ENCODE measurements around the gene SCARB2. TPM values are rescaled to one million over a fixed set of nuclear protein-coding genes. Genes with fewer than 3 reads are reported as not detected.

Gene SCARB2, protein sequence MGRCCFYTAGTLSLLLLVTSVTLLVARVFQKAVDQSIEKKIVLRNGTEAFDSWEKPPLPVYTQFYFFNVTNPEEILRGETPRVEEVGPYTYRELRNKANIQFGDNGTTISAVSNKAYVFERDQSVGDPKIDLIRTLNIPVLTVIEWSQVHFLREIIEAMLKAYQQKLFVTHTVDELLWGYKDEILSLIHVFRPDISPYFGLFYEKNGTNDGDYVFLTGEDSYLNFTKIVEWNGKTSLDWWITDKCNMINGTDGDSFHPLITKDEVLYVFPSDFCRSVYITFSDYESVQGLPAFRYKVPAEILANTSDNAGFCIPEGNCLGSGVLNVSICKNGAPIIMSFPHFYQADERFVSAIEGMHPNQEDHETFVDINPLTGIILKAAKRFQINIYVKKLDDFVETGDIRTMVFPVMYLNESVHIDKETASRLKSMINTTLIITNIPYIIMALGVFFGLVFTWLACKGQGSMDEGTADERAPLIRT
- total RNA-seq = 100 to 1,000 TPM; 169 to 392 TPM

DNA sequence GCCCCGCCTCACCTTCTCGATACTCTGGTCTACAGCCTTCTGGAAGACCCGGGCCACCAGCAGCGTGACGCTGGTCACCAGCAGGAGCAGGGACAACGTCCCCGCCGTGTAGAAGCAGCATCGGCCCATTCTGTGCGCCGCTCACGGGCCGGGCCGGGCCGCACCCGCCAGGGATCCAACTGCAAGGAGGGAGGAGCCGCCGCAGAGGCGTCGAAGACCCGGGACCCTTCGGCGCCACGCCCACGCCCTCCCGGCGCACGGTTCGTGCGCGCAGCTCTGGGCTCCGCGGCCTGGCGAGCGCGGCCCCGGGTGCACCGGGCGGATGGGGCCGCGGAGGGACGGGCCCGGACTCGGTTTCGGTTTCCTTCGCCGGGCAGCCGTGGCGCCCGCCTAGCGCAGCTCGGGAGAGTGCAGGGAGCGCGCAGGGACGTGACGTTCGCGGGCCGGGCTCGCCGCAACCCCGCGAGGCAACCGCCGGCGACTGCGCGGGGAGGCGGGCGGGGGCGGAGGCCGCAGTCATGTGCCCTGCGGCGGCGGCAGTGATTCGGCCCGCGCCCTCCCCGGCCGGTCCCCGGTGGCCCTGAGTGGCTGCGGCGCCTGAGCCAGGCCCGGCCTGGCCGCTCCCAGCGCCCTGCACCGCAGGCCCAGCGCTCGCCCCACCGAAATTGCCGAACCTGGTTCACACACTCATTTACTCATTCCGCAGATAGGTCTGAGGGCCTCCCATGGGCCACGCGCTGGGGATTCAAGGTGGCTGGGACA, at the start of gene SCARB2:
Gene SCARB2 (minus strand): TSS at position 410 of the 762 bp plus-strand sequence. CDS start 281 bp downstream, at position 129.
- TF ChIP-seq, protein P1, sequence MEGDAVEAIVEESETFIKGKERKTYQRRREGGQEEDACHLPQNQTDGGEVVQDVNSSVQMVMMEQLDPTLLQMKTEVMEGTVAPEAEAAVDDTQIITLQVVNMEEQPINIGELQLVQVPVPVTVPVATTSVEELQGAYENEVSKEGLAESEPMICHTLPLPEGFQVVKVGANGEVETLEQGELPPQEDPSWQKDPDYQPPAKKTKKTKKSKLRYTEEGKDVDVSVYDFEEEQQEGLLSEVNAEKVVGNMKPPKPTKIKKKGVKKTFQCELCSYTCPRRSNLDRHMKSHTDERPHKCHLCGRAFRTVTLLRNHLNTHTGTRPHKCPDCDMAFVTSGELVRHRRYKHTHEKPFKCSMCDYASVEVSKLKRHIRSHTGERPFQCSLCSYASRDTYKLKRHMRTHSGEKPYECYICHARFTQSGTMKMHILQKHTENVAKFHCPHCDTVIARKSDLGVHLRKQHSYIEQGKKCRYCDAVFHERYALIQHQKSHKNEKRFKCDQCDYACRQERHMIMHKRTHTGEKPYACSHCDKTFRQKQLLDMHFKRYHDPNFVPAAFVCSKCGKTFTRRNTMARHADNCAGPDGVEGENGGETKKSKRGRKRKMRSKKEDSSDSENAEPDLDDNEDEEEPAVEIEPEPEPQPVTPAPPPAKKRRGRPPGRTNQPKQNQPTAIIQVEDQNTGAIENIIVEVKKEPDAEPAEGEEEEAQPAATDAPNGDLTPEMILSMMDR (IDR thresholded peaks at IDR 0.05) = peak in 2 of 4 experiments; percentile 19 to 20
- TF ChIP-seq POLR2A (IDR thresholded peaks at IDR 0.05) (peak; percentile 87), POLR2AphosphoS5 (IDR thresholded peaks at IDR 0.05) (no peak)
- under 1% methylated on average over 22 of the region's 94 CpGs for WGBS
- Histone ChIP-seq H3K4me3 (peak within 1 kb of the TSS; percentile 83 to 87), H3K9me3 (no peaks in the 10 kb centered on the region), H3K27ac (peak within 1 kb of the TSS; percentile 96), H3K36me3 (no peaks in the 10 kb centered on the region), H3K4me1 (replicated peaks) (peaks cover 20% of the 10 kb centered on the region), H3K27me3 (replicated peaks; ENCODE audit: insufficient read depth) (no peaks in the 10 kb centered on the region)
- intact Hi-C loops (cut with DNase I) = loop anchor here (2.0 to 10.0 kb wide), 3 partner anchors 39 to 93 kb away; partner anchors contain the start of genes FAM47E, NUP54 and STBD1
- peak; percentile 86 for DNase-seq (ENCODE audit: low spot score)

DNA sequence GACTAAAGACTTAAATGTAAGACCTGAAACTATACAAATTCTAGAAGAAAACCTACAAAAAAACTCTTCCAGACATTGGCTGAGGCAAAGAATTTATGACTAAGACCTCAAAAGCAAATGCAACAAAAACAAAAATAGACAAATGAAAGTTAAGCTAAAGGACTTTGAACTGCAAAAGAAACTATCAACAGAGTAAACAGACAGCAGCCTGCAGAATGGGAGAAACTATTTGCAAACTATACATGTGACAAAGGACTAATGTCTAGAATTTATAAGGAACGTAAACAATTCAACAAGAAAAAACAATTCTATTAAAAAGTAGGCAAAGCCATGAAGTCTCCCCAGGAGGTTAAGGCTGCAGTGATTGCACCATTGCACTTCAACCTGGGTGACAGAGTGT, 46.9 kb upstream of the SCARB2 start:
- 0% methylated on average over 1 of the region's 1 CpG for WGBS
- Histone ChIP-seq H3K36me3 (no peaks in the 10 kb centered on the region), H3K4me3 (no peak overlapping the region), H3K27me3 (replicated peaks; ENCODE audit: insufficient read depth) (no peaks in the 10 kb centered on the region), H3K27ac (no peak overlapping the region), H3K4me1 (replicated peaks) (no peaks in the 10 kb centered on the region), H3K9me3 (no peaks in the 10 kb centered on the region)
- TF ChIP-seq, protein P1 (IDR thresholded peaks at IDR 0.05) = no peak
- no peak for TF ChIP-seq POLR2A (IDR thresholded peaks at IDR 0.05)
- no peak for TF ChIP-seq POLR2AphosphoS5 (IDR thresholded peaks at IDR 0.05)
- DNase-seq (ENCODE audit: low spot score) = no peak
- intact Hi-C loops (cut with DNase I) = no loop called here

DNA sequence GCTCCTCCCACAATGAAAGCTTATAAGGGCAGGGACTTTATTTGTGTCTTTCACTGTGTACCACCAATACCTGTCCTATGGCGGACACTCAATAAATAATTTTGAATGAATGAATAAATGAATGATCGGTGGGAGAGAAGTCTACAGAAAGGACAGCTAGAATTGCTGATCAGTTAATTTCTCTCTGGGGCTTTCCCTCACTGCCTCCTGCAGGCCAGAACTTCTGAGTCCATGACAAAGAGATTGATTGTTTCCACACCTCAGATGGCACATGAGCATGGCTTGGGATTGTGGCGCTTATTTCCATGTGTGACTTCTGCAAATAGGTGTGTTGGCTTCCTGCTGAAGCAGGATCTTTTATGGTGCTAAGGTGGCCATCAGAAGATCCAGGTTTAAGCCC, 44.2 kb upstream of the SCARB2 start:
- H3K27me3 ChIP-seq (replicated peaks; ENCODE audit: insufficient read depth) = no peaks in the 10 kb centered on the region
- no peaks in the 10 kb centered on the region for H3K9me3 ChIP-seq
- H3K4me1 ChIP-seq (replicated peaks) = no peaks in the 10 kb centered on the region
- intact Hi-C loops (cut with DNase I) = loop anchor here (10.0 kb wide), 1 partner anchor 157 kb away; no protein-coding TSS in a partner anchor
- no peak overlapping the region for H3K27ac ChIP-seq
- H3K4me3 ChIP-seq = no peak overlapping the region
- WGBS = 97% methylated on average over 3 of the region's 3 CpGs
- TF ChIP-seq, protein P1 (IDR thresholded peaks at IDR 0.05) = no peak
- TF ChIP-seq POLR2A (IDR thresholded peaks at IDR 0.05) (no peak), POLR2AphosphoS5 (IDR thresholded peaks at IDR 0.05) (no peak)
- H3K36me3 ChIP-seq = no peaks in the 10 kb centered on the region
- DNase-seq (ENCODE audit: low spot score) = no peak

DNA sequence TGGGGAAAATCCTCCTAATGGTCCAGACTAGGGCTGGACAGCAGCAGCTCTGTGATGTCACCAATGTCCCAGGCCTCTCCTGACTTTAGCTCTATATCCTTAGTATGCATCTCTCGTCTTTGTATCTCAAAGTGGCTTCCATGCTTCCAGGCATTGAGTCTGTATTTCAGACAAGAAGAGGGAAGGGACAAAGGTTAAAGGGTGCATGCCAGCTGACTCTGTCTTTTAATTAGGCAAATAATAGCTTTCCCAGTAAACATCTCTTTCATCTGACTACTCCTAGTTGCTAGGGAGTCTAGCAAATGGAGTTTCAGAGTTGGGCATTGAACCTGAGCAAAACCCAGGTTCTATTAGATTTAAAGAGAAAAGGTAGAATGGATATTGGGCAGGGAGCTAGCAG, 43.3 kb upstream of the SCARB2 start:
- intact Hi-C loops (cut with DNase I) = loop anchor here (10.0 kb wide), 1 partner anchor 158 kb away; no protein-coding TSS in a partner anchor
- Histone ChIP-seq H3K4me3 (no peak overlapping the region), H3K4me1 (replicated peaks) (no peaks in the 10 kb centered on the region), H3K36me3 (no peaks in the 10 kb centered on the region), H3K9me3 (no peaks in the 10 kb centered on the region), H3K27me3 (replicated peaks; ENCODE audit: insufficient read depth) (no peaks in the 10 kb centered on the region), H3K27ac (no peak overlapping the region)
- whole genome bisulfite sequencing = 91% methylated on average over 1 of the region's 1 CpG
- DNase-seq (ENCODE audit: low spot score) = no peak
- TF ChIP-seq POLR2A (IDR thresholded peaks at IDR 0.05) (no peak), POLR2AphosphoS5 (IDR thresholded peaks at IDR 0.05) (no peak)
- TF ChIP-seq, protein P1 (IDR thresholded peaks at IDR 0.05) = no peak
